Stimulated activated CD4-positive, alpha-beta T cell treated with anti-CD3 and anti-CD28 coated beads, Interleukin-4, amount 100 ng/mL, for 1 hour (primary cell): Measurements from ENCODE around the gene PKP1.

Source experiments
- DNase-seq: peaks from one replicate; pipeline ENCODE4 v3.0.0-alpha.2; 2020

The PKP1 gene

GRCh38 chr1:201376464-201377374 is 93.4 kb downstream of the PKP1 start:
- DNase-seq, result no peak

DNA sequence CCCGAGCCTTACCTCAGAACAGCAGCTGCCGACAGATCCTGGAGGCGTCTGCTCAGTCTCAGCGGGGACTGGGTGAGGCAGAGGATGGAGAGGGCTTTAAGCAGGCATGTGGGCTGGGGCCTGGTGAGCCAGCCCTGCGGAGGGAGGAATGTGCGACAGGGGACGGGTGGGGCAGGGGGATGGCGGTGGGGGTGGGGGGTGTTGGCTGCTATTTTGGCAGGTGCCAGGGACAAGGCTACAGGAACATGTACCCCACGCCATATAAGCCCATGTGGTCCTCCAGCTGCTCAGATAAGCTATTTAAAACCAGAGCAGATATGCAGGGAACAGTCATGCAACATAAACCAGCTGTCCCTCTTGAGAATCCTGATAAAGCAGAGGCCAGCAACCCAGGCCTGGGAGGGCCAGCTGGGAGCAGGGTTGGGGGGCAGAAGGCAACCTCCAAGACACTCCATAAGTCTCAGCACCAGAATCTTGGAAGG is 94.3 kb downstream of the PKP1 start, which contains the start of gene TNNT2:
TSS of gene TNNT2 (minus strand) at position 70 of the 482 bp plus-strand sequence. CDS start 4,426 bp downstream, outside the sequence.
- no peak for DNase-seq

- no peak for DNase-seq
Measured at GRCh38 chr1:201378804-201379203, 95.5 kb downstream of the PKP1 start.

DNA sequence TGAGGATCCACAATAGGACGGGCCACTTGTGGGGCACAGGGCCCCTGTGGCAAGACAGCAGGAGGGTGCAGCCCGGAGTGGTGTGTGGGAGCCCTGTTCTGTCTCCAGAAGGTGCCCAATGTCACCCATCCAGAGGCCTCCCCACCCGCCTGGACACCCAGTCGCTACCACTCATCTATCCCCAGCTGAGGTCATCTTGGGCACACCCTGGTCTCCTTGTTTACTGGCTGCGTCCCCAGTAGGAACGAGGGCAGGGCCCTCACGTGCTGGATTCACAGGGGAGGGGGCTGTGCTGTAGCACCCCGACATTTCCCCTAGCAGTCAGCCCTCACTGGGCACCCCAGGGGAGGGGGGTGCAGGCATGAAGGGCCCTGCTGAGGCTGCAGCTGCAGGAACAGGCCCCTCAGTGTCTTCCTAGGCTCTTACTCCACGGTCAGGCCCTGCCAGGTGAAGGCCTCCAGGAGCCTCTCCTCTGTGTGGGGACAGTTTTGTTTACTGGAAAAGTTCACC is 96.5 kb downstream of the PKP1 start:
- DNase-seq, result no peak

GRCh38 chr1:201381130-201381529 is 97.8 kb downstream of the PKP1 start:
- DNase-seq, result no peak
